Breast epithelium (tissue), 3 donors: ENCODE measurements around the gene MYO18B.

Experiments used
- CTCF ChIP-seq, 3 donors: fragments of 450-650 bp; IDR thresholded peaks; one replicate each; pipeline ENCODE4 v1.5.1; 2016 to 2017; ENCODE audit warnings: antibody characterized with exemption in 3 of 3, mild to moderate bottlenecking in 3 of 3, moderate library complexity in 3 of 3
- POLR2A ChIP-seq: fragments of 450-650 bp; IDR thresholded peaks from one replicate; pipeline ENCODE4 v1.6.1; 2016; ENCODE audit warnings: antibody characterized with exemption, mild to moderate bottlenecking, moderate library complexity
- POLR2AphosphoS5 ChIP-seq, 3 donors: sonication (generic); formaldehyde crosslinking; IDR thresholded peaks; one replicate each; pipeline ENCODE4 v1.6.1; 2017; ENCODE audit warnings: antibody characterized with exemption in 3 of 3

GRCh38 chr22:25800766-25801165, 58.8 kb downstream of the MYO18B start:
- no peak for TF ChIP-seq CTCF (IDR thresholded peaks at IDR 0.05)
- no peak for TF ChIP-seq POLR2AphosphoS5 (IDR thresholded peaks at IDR 0.05)
- TF ChIP-seq POLR2A, result no peak
